ENCODE measurements around the gene FILIP1. TPM values are rescaled to one million over a fixed set of nuclear protein-coding genes. Genes with fewer than 3 reads are reported as not detected.
A peak's percentile ranks its signal among the peaks of the same experiment; 100 is the strongest.

Gene FILIP1
- total RNA-seq, 1 experiment from 2014 or later, result 2.9 TPM

- TF ChIP-seq JAZF1 (CRISPR knock-in tag; IDR thresholded peaks at IDR 0.05) (no peak), CDX4 (CRISPR knock-in tag; IDR thresholded peaks at IDR 0.05; ENCODE audit: borderline replicate concordance) (no peak)
Measured at GRCh38 chr6:75249837-75250236, 243.8 kb downstream of the FILIP1 start (continued).

- ChIA-PET CTCF (no interaction called here), POLR2A (no interaction called here)
- Mint-ChIP-seq H3K27ac (no peak overlapping the region), H3K4me1 (peaks cover 46% of the 10 kb centered on the region), H3K27me3 (ENCODE audit: low read depth) (no peaks in the 10 kb centered on the region), H3K4me3 (no peak overlapping the region), H3K36me3 (peaks cover 7% of the 10 kb centered on the region), H3K9me3 (no peaks in the 10 kb centered on the region)
- no peak for ATAC-seq
- no peak for DNase-seq (ENCODE audit: low spot score)
- TF ChIP-seq ZNF671 (CRISPR knock-in tag; IDR thresholded peaks at IDR 0.05) (no peak), IRF1 (CRISPR knock-in tag; IDR thresholded peaks at IDR 0.05) (no peak), TP53 (CRISPR knock-in tag; IDR thresholded peaks at IDR 0.05) (no peak), MXD4 (CRISPR knock-in tag; IDR thresholded peaks at IDR 0.05; ENCODE audit: borderline replicate concordance) (no peak), EMX1 (CRISPR knock-in tag; IDR thresholded peaks at IDR 0.05) (no peak), HMGXB4 (CRISPR knock-in tag; IDR thresholded peaks at IDR 0.05) (no peak), SMAD4 (CRISPR knock-in tag; IDR thresholded peaks at IDR 0.05) (no peak), NFYB (CRISPR knock-in tag; conservative IDR thresholded peaks at IDR 0.05; ENCODE audit: low read depth) (no peak), NR2C2 (CRISPR knock-in tag; IDR thresholded peaks at IDR 0.05) (no peak), ZNF396 (CRISPR knock-in tag; IDR thresholded peaks at IDR 0.05; ENCODE audit: borderline replicate concordance) (no peak)
Measured at GRCh38 chr6:75246386-75246785, 247.2 kb downstream of the FILIP1 start.

- Mint-ChIP-seq H3K27me3 (ENCODE audit: low read depth) (no peaks in the 10 kb centered on the region), H3K36me3 (peaks cover 28% of the 10 kb centered on the region), H3K9me3 (no peaks in the 10 kb centered on the region), H3K4me3 (peak overlapping the region; percentile 99), H3K4me1 (peaks cover 31% of the 10 kb centered on the region), H3K27ac (peak overlapping the region; percentile 99)
- DNase-seq (ENCODE audit: low spot score), result no peak
- CTCF ChIA-PET, result interaction anchor here (0.6 to 1.3 kb wide), 6 partner anchors 24 to 1472 kb away, joined by 3 to 7 read pairs (median 4); no protein-coding TSS in a partner anchor
- TF ChIP-seq PREB (CRISPR knock-in tag; IDR thresholded peaks at IDR 0.05; ENCODE audit: borderline replicate concordance), result no peak
- no peak for TF ChIP-seq NR3C1 (CRISPR knock-in tag; conservative IDR thresholded peaks at IDR 0.05; ENCODE audit: low read depth)
- TF ChIP-seq USF1 (CRISPR knock-in tag; IDR thresholded peaks at IDR 0.05), result 0 out of 2 replicates have a peak, but pooled peaks have one; percentile 6
- no peak for TF ChIP-seq ZNF219 (CRISPR knock-in tag; IDR thresholded peaks at IDR 0.05; ENCODE audit: borderline replicate concordance)
- 0 out of 2 replicates have a peak, but pooled peaks have one; percentile 49 for TF ChIP-seq ETV6 (CRISPR knock-in tag; IDR thresholded peaks at IDR 0.05)
- TF ChIP-seq CREM (CRISPR knock-in tag; IDR thresholded peaks at IDR 0.05), result no peak
- TF ChIP-seq MAX (CRISPR knock-in tag; IDR thresholded peaks at IDR 0.05), result 0 out of 2 replicates have a peak, but pooled peaks have one; percentile 17
- no peak for TF ChIP-seq ZNF671 (CRISPR knock-in tag; IDR thresholded peaks at IDR 0.05)
- no peak for TF ChIP-seq ELF4 (CRISPR knock-in tag; IDR thresholded peaks at IDR 0.05; ENCODE audit: low read depth)
- POLR2A ChIA-PET, result interaction anchor here (0.9 to 1.3 kb wide), 3 partner anchors 9 to 250 kb away, joined by 3 to 4 read pairs (median 3); no protein-coding TSS in a partner anchor
- ATAC-seq, result no peak
Measured at GRCh38 chr6:75244063-75244584, 249.5 kb downstream of the FILIP1 start.
